ENCODE measurements around the gene RBKS. TPM values are rescaled to one million over a fixed set of nuclear protein-coding genes. Genes with fewer than 3 reads are reported as not detected.
A peak's percentile ranks its signal among the peaks of the same experiment; 100 is the strongest.
"Not testable (repeated sequence)": the region's sequence is repeated elsewhere in the genome, so short reads cannot be mapped to it uniquely, and the experiment has no call there.

The RBKS gene
- total RNA-seq, 3 donors from 2014 or later: 0.79 to 1.6 (median 1.2) TPM

- peaks cover 23% of the 10 kb centered on the region for H3K36me3 Mint-ChIP-seq (ENCODE audit: insufficient read depth)
- ATAC-seq (no peak), DNase-seq (no peak)
- H3K27me3 Mint-ChIP-seq (ENCODE audit: low read depth): peaks cover 1% of the 10 kb centered on the region
- peak overlapping the region; percentile 98 for H3K4me3 Mint-ChIP-seq
- H3K9me3 Mint-ChIP-seq: no peaks in the 10 kb centered on the region
- peaks cover 73% of the 10 kb centered on the region for H3K4me1 Mint-ChIP-seq (ENCODE audit: low read depth)
Measured at GRCh38 chr2:27891673-27892105, 1.5 kb upstream of the RBKS start.

DNA sequence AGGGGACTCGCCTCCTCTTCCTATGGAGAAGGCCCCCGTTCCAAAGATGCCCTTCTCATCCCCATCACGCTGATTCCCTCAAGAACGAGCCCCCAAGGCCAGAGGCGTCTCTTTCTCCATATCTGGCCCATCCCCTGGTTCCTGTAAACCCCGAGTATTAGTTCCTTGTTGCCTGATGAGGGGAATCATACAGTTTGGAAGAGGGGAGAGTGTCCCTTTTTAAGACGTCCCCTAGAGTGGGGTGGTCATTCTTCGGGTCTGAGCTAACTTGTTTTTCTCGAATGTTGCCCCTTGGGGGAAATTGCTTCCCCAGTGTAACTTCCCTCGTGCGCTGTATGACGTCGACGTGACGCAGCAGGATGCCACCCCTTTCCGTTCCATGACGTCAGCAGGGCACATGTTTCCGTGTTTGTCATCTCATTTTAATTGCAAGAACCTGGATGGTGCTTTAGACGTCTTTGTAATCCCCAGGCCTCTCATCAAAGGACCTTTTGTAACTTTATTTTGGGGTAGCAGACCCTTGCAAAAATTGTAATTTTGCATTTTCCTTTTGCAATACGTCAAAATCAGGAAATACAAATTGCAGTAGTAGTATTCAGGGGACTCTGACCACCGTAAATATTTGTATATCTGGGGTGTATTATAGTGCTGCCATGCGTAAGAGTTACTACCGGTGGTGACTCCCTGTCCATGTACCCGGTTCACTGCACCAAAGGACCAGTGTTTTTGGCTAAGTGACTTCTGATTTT is 911 bp upstream of the RBKS start:
- H3K4me3 Mint-ChIP-seq: peak overlapping the region; percentile 98
- peaks cover 68% of the 10 kb centered on the region for H3K4me1 Mint-ChIP-seq (ENCODE audit: low read depth)
- peaks cover 1% of the 10 kb centered on the region for H3K27me3 Mint-ChIP-seq (ENCODE audit: low read depth)
- peaks cover 17% of the 10 kb centered on the region for H3K36me3 Mint-ChIP-seq (ENCODE audit: insufficient read depth)
- ATAC-seq (peak; percentile 10 to 25), DNase-seq (peak; percentile 91)
- no peaks in the 10 kb centered on the region for H3K9me3 Mint-ChIP-seq

GRCh38 chr2:27889774-27890145 is 427 bp downstream of the RBKS start:
- Mint-ChIP-seq H3K4me3 (peak overlapping the region; percentile 98), H3K27me3 (ENCODE audit: low read depth) (peaks cover 1% of the 10 kb centered on the region), H3K9me3 (no peaks in the 10 kb centered on the region), H3K4me1 (ENCODE audit: low read depth) (peaks cover 60% of the 10 kb centered on the region), H3K36me3 (ENCODE audit: insufficient read depth) (peaks cover 4% of the 10 kb centered on the region)
- DNase-seq (no peak), ATAC-seq (no peak)

GRCh38 chr2:27888790-27889189 is 1.4 kb downstream of the RBKS start:
- Mint-ChIP-seq H3K36me3 (ENCODE audit: insufficient read depth) (no peaks in the 10 kb centered on the region), H3K9me3 (no peaks in the 10 kb centered on the region), H3K27me3 (ENCODE audit: low read depth) (peaks cover 1% of the 10 kb centered on the region), H3K4me3 (peak overlapping the region; percentile 98), H3K4me1 (ENCODE audit: low read depth) (peaks cover 50% of the 10 kb centered on the region)
- ATAC-seq (no peak), DNase-seq (no peak)

DNA sequence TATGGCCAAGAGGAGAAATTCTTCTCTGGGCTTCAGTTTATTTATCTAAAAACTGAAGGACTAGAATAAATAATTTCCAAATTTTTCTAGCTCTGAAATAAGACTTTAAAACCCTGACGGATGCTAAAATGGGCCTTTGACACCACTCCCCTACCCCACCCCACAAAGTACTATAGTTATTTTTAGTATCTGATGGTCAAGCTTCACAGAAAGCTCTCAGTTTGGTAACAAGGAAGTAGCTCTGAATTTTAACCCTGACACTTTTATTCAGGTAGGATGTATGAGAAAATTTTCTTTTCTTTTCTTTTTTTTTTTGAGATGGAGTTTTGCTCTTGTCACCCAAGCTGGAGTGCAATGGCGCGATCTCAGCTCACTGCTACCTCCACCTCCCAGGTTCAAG is 2.4 kb downstream of the RBKS start:
- Mint-ChIP-seq H3K4me3 (no peak overlapping the region), H3K36me3 (ENCODE audit: insufficient read depth) (no peaks in the 10 kb centered on the region), H3K9me3 (no peaks in the 10 kb centered on the region), H3K4me1 (ENCODE audit: low read depth) (peaks cover 41% of the 10 kb centered on the region), H3K27me3 (ENCODE audit: low read depth) (peaks cover 1% of the 10 kb centered on the region)
- DNase-seq: no peak
- ATAC-seq: no peak

GRCh38 chr2:27887111-27887510 is 3.1 kb downstream of the RBKS start:
- ATAC-seq (no peak), DNase-seq (no peak)
- H3K4me1 Mint-ChIP-seq (ENCODE audit: low read depth): peaks cover 35% of the 10 kb centered on the region
- H3K27me3 Mint-ChIP-seq (ENCODE audit: low read depth): peaks cover 1% of the 10 kb centered on the region
- H3K9me3 Mint-ChIP-seq: no peaks in the 10 kb centered on the region
- H3K36me3 Mint-ChIP-seq (ENCODE audit: insufficient read depth): no peaks in the 10 kb centered on the region
- H3K4me3 Mint-ChIP-seq: no peak overlapping the region

DNA sequence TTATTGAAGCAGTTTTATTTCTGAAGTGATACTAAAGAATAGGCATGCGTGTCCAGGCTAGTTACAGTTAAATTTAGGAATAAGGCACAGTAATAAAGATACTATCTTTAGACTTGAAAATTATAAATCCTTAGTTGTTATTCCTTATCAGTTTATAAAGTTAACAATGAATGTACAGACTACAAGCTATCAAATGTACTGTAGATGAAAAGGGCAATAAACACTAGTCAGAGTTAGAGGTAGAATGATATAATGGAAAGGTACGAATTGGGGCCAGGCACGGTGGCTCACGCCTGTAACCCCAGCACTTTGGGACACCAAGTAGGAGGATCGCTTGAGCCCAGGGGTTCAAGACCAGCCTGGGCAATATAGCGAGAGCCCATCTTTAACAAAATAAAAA is 3.9 kb downstream of the RBKS start:
- peaks cover 1% of the 10 kb centered on the region for H3K27me3 Mint-ChIP-seq (ENCODE audit: low read depth)
- peaks cover 4% of the 10 kb centered on the region for H3K9me3 Mint-ChIP-seq
- peaks cover 28% of the 10 kb centered on the region for H3K4me1 Mint-ChIP-seq (ENCODE audit: low read depth)
- no peak overlapping the region for H3K4me3 Mint-ChIP-seq
- DNase-seq (no peak), ATAC-seq (no peak)
- H3K36me3 Mint-ChIP-seq (ENCODE audit: insufficient read depth): peaks cover 5% of the 10 kb centered on the region

DNA sequence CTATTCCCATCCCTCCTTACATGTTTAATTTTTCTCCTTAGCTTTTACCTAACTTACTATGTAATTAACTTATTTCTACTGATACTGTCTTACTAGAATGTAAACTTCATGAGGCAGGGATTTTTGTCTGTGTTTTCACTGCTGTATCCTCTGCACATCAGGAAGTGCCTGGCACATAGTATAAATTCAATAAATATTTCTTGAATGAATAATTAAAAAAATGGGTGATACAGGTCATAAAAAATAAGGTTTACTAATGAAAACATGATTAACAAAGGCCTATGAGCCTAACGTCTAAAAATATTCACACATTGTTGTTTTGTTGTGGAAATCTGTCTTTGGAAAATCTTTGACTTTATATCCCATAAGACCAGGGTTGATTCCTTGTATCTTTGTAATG is 4.5 kb downstream of the RBKS start:
- H3K36me3 Mint-ChIP-seq (ENCODE audit: insufficient read depth): peaks cover 5% of the 10 kb centered on the region
- peaks cover 4% of the 10 kb centered on the region for H3K9me3 Mint-ChIP-seq
- no peak for DNase-seq
- H3K27me3 Mint-ChIP-seq (ENCODE audit: low read depth): no peaks in the 10 kb centered on the region
- no peak for ATAC-seq
- peaks cover 22% of the 10 kb centered on the region for H3K4me1 Mint-ChIP-seq (ENCODE audit: low read depth)
- no peak overlapping the region for H3K4me3 Mint-ChIP-seq

- Mint-ChIP-seq H3K27me3 (ENCODE audit: low read depth) (no peaks in the 10 kb centered on the region), H3K4me1 (ENCODE audit: low read depth) (peaks cover 21% of the 10 kb centered on the region), H3K9me3 (peaks cover 4% of the 10 kb centered on the region), H3K4me3 (no peak overlapping the region), H3K36me3 (ENCODE audit: insufficient read depth) (peaks cover 5% of the 10 kb centered on the region)
- ATAC-seq: no peak
- no peak for DNase-seq
Measured at GRCh38 chr2:27885234-27885633, 5.0 kb downstream of the RBKS start.

DNA sequence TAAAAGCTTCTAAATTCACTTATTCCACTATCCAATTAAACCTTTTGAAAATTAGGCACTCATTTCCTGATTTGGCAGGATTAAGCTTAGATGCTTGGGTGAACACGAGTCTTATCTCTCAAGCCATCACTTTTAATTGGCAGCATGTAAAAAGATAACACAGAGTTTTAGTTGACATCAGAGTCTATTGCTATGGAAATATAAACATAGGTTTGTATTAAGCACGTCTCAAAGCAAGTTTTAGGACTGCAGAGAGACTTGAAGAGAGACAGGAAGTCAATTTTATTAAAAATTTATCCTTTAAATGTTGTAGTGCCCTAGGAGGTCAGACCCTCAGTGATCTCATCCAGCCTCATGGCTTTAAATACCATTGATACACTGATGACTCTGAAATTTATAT is 5.6 kb downstream of the RBKS start:
- peaks cover 6% of the 10 kb centered on the region for H3K9me3 Mint-ChIP-seq
- H3K4me3 Mint-ChIP-seq: no peak overlapping the region
- DNase-seq (no peak), ATAC-seq (no peak)
- H3K36me3 Mint-ChIP-seq (ENCODE audit: insufficient read depth): peaks cover 8% of the 10 kb centered on the region
- no peaks in the 10 kb centered on the region for H3K27me3 Mint-ChIP-seq (ENCODE audit: low read depth)
- peaks cover 14% of the 10 kb centered on the region for H3K4me1 Mint-ChIP-seq (ENCODE audit: low read depth)

GRCh38 chr2:27882584-27882922 is 7.6 kb downstream of the RBKS start:
- not testable (repeated sequence) for ATAC-seq; H3K4me1 Mint-ChIP-seq (ENCODE audit: low read depth); DNase-seq; H3K27me3 Mint-ChIP-seq (ENCODE audit: low read depth); H3K4me3 Mint-ChIP-seq
- Mint-ChIP-seq H3K9me3 (peaks cover 11% of the 10 kb centered on the region), H3K36me3 (ENCODE audit: insufficient read depth) (peaks cover 13% of the 10 kb centered on the region)

- not testable (repeated sequence) for DNase-seq; H3K4me1 Mint-ChIP-seq (ENCODE audit: low read depth); H3K4me3 Mint-ChIP-seq; H3K27me3 Mint-ChIP-seq (ENCODE audit: low read depth); ATAC-seq
- peaks cover 13% of the 10 kb centered on the region for H3K36me3 Mint-ChIP-seq (ENCODE audit: insufficient read depth)
- peaks cover 11% of the 10 kb centered on the region for H3K9me3 Mint-ChIP-seq
Measured at GRCh38 chr2:27881815-27882583, 8.2 kb downstream of the RBKS start.

- DNase-seq (no peak), ATAC-seq (no peak)
- Mint-ChIP-seq H3K9me3 (peaks cover 15% of the 10 kb centered on the region), H3K4me1 (ENCODE audit: low read depth) (peaks cover 2% of the 10 kb centered on the region), H3K27me3 (ENCODE audit: low read depth) (no peaks in the 10 kb centered on the region), H3K36me3 (ENCODE audit: insufficient read depth) (peaks cover 15% of the 10 kb centered on the region), H3K4me3 (no peak overlapping the region)
Measured at GRCh38 chr2:27878825-27879224, 11.4 kb downstream of the RBKS start.

DNA sequence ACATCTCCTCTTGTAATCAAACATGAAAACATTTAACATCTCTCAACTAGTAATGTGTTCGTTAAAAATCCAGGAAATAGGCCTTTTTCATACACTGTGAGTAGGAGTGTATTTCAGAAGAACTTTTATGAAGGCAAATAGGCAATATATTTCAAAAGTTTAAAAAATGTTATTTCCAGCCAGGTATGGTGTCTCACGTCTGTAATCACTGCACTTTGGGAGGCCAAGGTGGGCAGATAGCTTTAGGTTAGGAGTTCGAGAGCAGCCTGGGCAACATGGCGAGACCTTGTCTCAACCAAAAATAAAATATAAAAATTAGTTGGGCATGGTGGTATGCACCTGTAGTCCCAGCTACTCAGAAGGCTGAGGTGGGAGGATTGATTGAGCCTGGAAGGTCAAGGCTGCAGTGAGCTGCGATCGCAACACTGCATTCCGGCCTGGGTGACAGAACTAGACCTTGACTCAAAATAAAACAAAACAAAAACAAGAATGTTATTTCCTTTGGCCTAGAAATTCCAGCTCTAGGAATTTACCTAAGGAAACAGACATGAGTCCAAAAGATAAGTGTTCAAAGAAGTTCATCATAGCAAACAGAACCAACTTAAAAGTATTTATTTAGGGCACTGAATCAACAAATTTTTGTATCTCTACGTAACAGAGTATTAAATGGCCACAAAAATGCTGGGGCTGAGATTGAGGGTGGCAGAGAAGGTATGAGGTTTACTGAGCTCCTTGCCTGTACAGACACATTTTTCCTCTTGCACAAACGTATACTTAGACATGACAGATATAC is 14.9 kb downstream of the RBKS start:
- Mint-ChIP-seq H3K4me3 (no peak overlapping the region), H3K4me1 (ENCODE audit: low read depth) (no peaks in the 10 kb centered on the region), H3K9me3 (peaks cover 11% of the 10 kb centered on the region), H3K27me3 (ENCODE audit: low read depth) (no peaks in the 10 kb centered on the region), H3K36me3 (ENCODE audit: insufficient read depth) (peaks cover 11% of the 10 kb centered on the region)
- DNase-seq (no peak), ATAC-seq (no peak)

All from activated T-cell treated with anti-CD3 and anti-CD28 coated beads, Interleukin-2, amount 50 U/mL, for 4 hours (primary cell).